COR-L47 (cell line): ENCODE measurements around the gene PLXDC1.

Experiments used
- DNase-seq: peaks from one replicate; lab custom pipeline; 2025; lab: John Stamatoyannopoulos, UW

PLXDC1 gene

DNA sequence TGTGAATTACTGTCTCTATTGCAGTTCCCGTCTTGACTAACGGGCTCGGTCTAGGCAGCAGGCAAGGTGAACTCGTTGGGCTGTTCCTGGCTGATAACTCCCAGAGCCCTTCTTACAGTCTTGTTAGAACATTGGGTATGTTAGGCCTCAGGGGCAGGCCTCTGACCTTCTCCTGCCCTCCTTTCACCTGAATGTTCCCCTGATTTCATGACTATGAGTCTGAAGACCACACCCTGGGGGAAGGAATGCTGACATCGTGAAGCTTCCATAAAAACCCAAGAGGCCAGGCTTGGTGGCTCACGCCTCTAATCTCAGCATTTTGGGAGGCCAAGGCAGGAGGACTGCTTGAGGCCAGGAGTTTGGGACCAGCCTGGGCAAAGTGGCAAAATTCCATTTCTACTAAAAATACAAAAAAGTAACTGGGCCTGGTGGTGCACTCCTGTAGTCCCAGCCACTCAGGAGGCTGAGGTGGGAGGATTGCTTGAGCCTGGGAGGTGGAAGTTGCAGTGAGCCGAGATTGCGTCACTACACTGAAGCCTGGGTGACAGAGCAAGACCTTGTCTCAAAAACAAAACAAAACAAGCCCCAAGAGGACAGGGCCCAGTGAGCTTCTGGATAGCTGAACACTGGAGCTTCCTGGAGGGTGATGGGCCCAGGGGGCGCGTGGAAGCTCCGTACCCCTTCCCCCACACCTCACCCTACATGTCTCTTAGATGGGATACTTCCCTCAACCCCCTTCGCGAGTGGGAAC is 136.5 kb downstream of the PLXDC1 start:
- DNase-seq = no peak

GRCh38 chr17:39014044-39014794 is 137.2 kb downstream of the PLXDC1 start:
- no peak for DNase-seq
